GM18520 (cell line): ENCODE data around the gene IL17C.
A peak's percentile ranks its signal among the peaks of the same experiment; 100 is the strongest.

Source experiments
- ATAC-seq: cut with Tn5 transposase; IDR thresholded peaks from one replicate; pipeline ENCODE4 v1.9.1; 2021; ENCODE audit not compliant: unreplicated experiment

Gene IL17C

GRCh38 chr16:88681709-88682451 lies 43.5 kb downstream of the IL17C start:
- ATAC-seq, result peak; percentile 38

GRCh38 chr16:88684569-88685155 lies 46.3 kb downstream of the IL17C start:
- ATAC-seq, result no peak

GRCh38 chr16:88685156-88686061 lies 47.0 kb downstream of the IL17C start:
- ATAC-seq, result no peak

- ATAC-seq, result peak; percentile 11
Measured at GRCh38 chr16:88686062-88686438, 47.7 kb downstream of the IL17C start.

GRCh38 chr16:88686439-88687253 lies 48.3 kb downstream of the IL17C start, which contains the start of gene SNAI3:
Gene SNAI3 (minus strand): TSS chr16:88686507. CDS start chr16:88686406, 101 bp downstream.
- peak; percentile 64 for ATAC-seq

- no peak for ATAC-seq
Measured at GRCh38 chr16:88687254-88687576, 48.8 kb downstream of the IL17C start.

GRCh38 chr16:88687676-88688012 lies 49.3 kb downstream of the IL17C start:
- no peak for ATAC-seq

GRCh38 chr16:88688013-88688778 lies 49.8 kb downstream of the IL17C start:
- no peak for ATAC-seq
